ENCODE results near the gene GUCA2B.

- TF ChIP-seq CTCF (conservative IDR thresholded peaks at IDR 0.05; ENCODE audit: low read length) (no peak), EZH2phosphoT487 (IDR thresholded peaks at IDR 0.05; ENCODE audit: borderline replicate concordance) (no peak)
These were observed 42.6 kb downstream of the GUCA2B start for GRCh38 chr1:42195841-42196240.

Measured in Loucy (cell line).